HepG2 (cell line): ENCODE measurements around the gene MTHFR. TPM values are rescaled to one million over a fixed set of nuclear protein-coding genes. Genes with fewer than 3 reads are reported as not detected.

Experiments
- ATAC-seq: fragments of 200-7000 bp; cut with Tn5 transposase; 3 replicates; pipeline ENCODE4 v1.9.1; 2020; ENCODE audit warnings: mild to moderate bottlenecking, moderate library complexity
- BruUV-seq: library from RNA; stranded (reverse); fragments of 400-500 nt; replicated peaks from 2 replicates; lab custom pipeline; 2021; lab: Mats Ljungman, UMichigan
- CTCF ChIA-PET: fragments of 300-600 bp; formaldehyde crosslinking; extraction: SDS; loops from one replicate; lab custom pipeline; 2021; ENCODE audit warnings: low total read pairs, inconsistent platforms, low intra/inter-chr PET ratio; lab: Yijun Ruan, JAX
- POLR2A ChIA-PET: fragments of 350-600 bp; sonication (Branson Sonifier 250); formaldehyde crosslinking; loops from one replicate; lab custom pipeline; 2020; ENCODE audit warnings: antibody characterized with exemption, inconsistent platforms; lab: Yijun Ruan, JAX
- DNase-seq: peaks from one replicate; pipeline ENCODE4 v3.0.0-alpha.2; 2015; ENCODE audit warnings: low spot score
- FAIRE-seq: peaks from 3 replicates; lab custom pipeline; 2011; peaks lifted over from hg19 to GRCh38; lab: Jason Lieb, UNC
- H2AFZ ChIP-seq: one replicate; pipeline ENCODE4 v1.6.1; 2011; ENCODE audit warnings: low read length, inconsistent platforms
- H3K27ac ChIP-seq: fragments of 300-600 bp; 3 replicates; pipeline ENCODE4 v1.8.0; 2011; ENCODE audit warnings: mixed run types, mild to moderate bottlenecking, mixed read lengths, low read length, inconsistent platforms; ENCODE audit not compliant: insufficient read depth; ENCODE audit errors: extremely low read length
- H3K27me3 ChIP-seq, 2 experiments: fragments of 200-600 bp in 1 of 2; 2 replicates in 1 of 2; 3 replicates in 1 of 2; pipeline versions ENCODE4 v1.6.0 to v1.8.0; 2011; ENCODE audit warnings: low read length in 2 of 2, mild to moderate bottlenecking in 2 of 2, moderate library complexity in 2 of 2, inconsistent platforms in 1 of 2; ENCODE audit not compliant: insufficient read depth in 2 of 2, control insufficient read depth in 1 of 2
- H3K36me3 ChIP-seq, 2 experiments: fragments of 200-600 bp in 1 of 2; replicated peaks in 1 of 2; 2 replicates in 1 of 2; 3 replicates in 1 of 2; pipeline versions ENCODE4 v1.5.1 to v1.8.0; 2011; ENCODE audit warnings: low read length in 2 of 2, inconsistent platforms in 1 of 2; ENCODE audit not compliant: insufficient read depth in 2 of 2, control insufficient read depth in 1 of 2
- H3K4me1 ChIP-seq: 2 replicates; pipeline ENCODE4 v1.5.1; 2012; ENCODE audit warnings: low read length, inconsistent platforms; ENCODE audit not compliant: insufficient read depth
- H3K4me2 ChIP-seq: 2 replicates; pipeline ENCODE4 v1.6.0; 2011; ENCODE audit warnings: low read depth, low read length, inconsistent platforms
- H3K4me3 ChIP-seq, 3 experiments: fragments of 200-600 bp in 1 of 3; sonication (generic), shearing (Covaris generic) in 1 of 3; replicated peaks in 1 of 3; 2 replicates each; pipeline ENCODE4 v1.5.1; 2011 to 2016; ENCODE audit warnings: low read length in 3 of 3, inconsistent platforms in 2 of 3, low read depth in 2 of 3, mild to moderate bottlenecking in 2 of 3, control low read depth in 1 of 3, mixed read lengths in 1 of 3; ENCODE audit not compliant: insufficient read depth in 1 of 3
- H3K79me2 ChIP-seq: one replicate; pipeline ENCODE4 v1.6.1; 2011; ENCODE audit warnings: low read length, inconsistent platforms; ENCODE audit not compliant: insufficient read depth
- H3K9ac ChIP-seq: 2 replicates; pipeline ENCODE4 v1.6.0; 2011; ENCODE audit warnings: mild to moderate bottlenecking, low read depth, low read length, inconsistent platforms; ENCODE audit not compliant: insufficient read depth
- H3K9me3 ChIP-seq: 2 replicates; pipeline ENCODE4 v1.5.1; 2012; ENCODE audit warnings: mild to moderate bottlenecking, low read length
- H4K20me1 ChIP-seq: 2 replicates; pipeline ENCODE4 v1.6.0; 2011; ENCODE audit warnings: inconsistent platforms, mild to moderate bottlenecking, low read length, moderate library complexity; ENCODE audit not compliant: insufficient read depth
- ARHGAP35 ChIP-seq: sonication (generic); formaldehyde crosslinking; IDR thresholded peaks from 2 replicates; pipeline ENCODE4 v1.9.0; 2022; ENCODE audit warnings: mild to moderate bottlenecking, inconsistent platforms, moderate library complexity, missing genetic modification reagents, borderline replicate concordance
- CHD2 ChIP-seq: IDR thresholded peaks from 2 replicates; pipeline ENCODE4 v1.6.1; 2011; ENCODE audit warnings: low read depth, low read length, improper control_type of control experiment
- HNRNPUL1 ChIP-seq: fragments of 200-400 bp; formaldehyde crosslinking; IDR thresholded peaks from 2 replicates; pipeline ENCODE4 v1.6.1; 2017; ENCODE audit warnings: low read depth, mild to moderate bottlenecking, low read length, moderate library complexity
- IRF2 ChIP-seq: IDR thresholded peaks from 2 replicates; pipeline ENCODE4 v1.6.1; 2018; ENCODE audit warnings: missing genetic modification reagents, missing compliant biosample characterization
- MED13 ChIP-seq: sonication (generic); formaldehyde crosslinking; IDR thresholded peaks from 2 replicates; pipeline ENCODE4 v1.5.0; 2020; ENCODE audit warnings: missing genetic modification reagents
- ZC3H4 ChIP-seq: sonication (generic); formaldehyde crosslinking; IDR thresholded peaks from 2 replicates; pipeline ENCODE4 v1.4.0; 2020; ENCODE audit warnings: missing genetic modification reagents, borderline replicate concordance
- ZKSCAN1 ChIP-seq: fragments of 150-350 bp; IDR thresholded peaks from 2 replicates; pipeline ENCODE4 v1.6.1; 2014; ENCODE audit warnings: low read length
- ZNF263 ChIP-seq: sonication (generic); formaldehyde crosslinking; IDR thresholded peaks from 2 replicates; pipeline ENCODE4 v1.4.0; 2020; ENCODE audit warnings: missing genetic modification reagents
- ZNF329 ChIP-seq: sonication (generic); formaldehyde crosslinking; IDR thresholded peaks from 2 replicates; pipeline ENCODE4 v1.9.0; 2021; ENCODE audit warnings: low read depth, mild to moderate bottlenecking, missing genetic modification reagents
- ZNF468 ChIP-seq: sonication (generic); formaldehyde crosslinking; IDR thresholded peaks from 2 replicates; pipeline ENCODE4 v1.8.0; 2022; ENCODE audit warnings: mild to moderate bottlenecking, moderate library complexity, missing genetic modification reagents
- ZNF629 ChIP-seq: sonication (generic); formaldehyde crosslinking; conservative IDR thresholded peaks from 2 replicates; pipeline ENCODE4 v1.5.0; 2020; ENCODE audit warnings: missing genetic modification reagents
- WGBS: methylation state at CpG from one replicate; pipeline ENCODE4 v1.1.6; 2017; ENCODE audit warnings: low lambda C conversion rate; 5-methylcytosine and 5-hydroxymethylcytosine counted together
- in situ Hi-C: cut with HindIII; loops from 2 replicates; pipeline ENCODE4 v1.10.0; 2017; ENCODE audit warnings: low pct_unique_long_range_greater_than_20kb; ENCODE audit not compliant: extremely low pct_ligation_motif_present
- intact Hi-C: fragments of 100-400 bp; cut with micrococcal nuclease; formaldehyde crosslinking; loops from one replicate; pipeline ENCODE4 v1.10.0; 2022; ENCODE audit not compliant: unreplicated experiment
- polyA plus RNA-seq, 8 experiments: library from polyadenylated mRNA; depleted of rRNA in 3 of 8; stranded (reverse) in 7 of 8; unstranded in 1 of 8; fragments of >200 nt; fragmentation: Illumina TruSeq in 4 of 8; extraction: Trizol in 4 of 8; gene quantifications; 2 replicates each; pipeline versions ENCODE4 v1.2.1 to v1.2.3, GENCODE V29; 2011 to 2016; ENCODE audit warnings: low read depth in 4 of 8, missing spikeins in 1 of 8, mixed read lengths in 1 of 8; ENCODE audit not compliant: insufficient read depth in 1 of 8
- total RNA-seq, 5 experiments: library from RNA; depleted of rRNA; stranded (reverse); fragments of >200 nt; fragmentation: Illumina TruSeq; extraction: Trizol; gene quantifications; 2 replicates each; pipeline ENCODE4 v1.2.3, GENCODE V29; 2016; ENCODE audit warnings: low read depth in 1 of 5
- TF ChIP-seq, protein P1 (sequence below): sonication (generic); formaldehyde crosslinking; IDR thresholded peaks from 2 replicates; pipeline ENCODE4 v1.8.1; 2023; ENCODE audit warnings: mild to moderate bottlenecking, moderate library complexity, missing genetic modification reagents
- TF ChIP-seq, protein P2 (sequence below): sonication (generic); formaldehyde crosslinking; conservative IDR thresholded peaks from 2 replicates; pipeline ENCODE4 v1.8.1; 2023; ENCODE audit warnings: missing genetic modification reagents
- TF ChIP-seq, protein P3 (sequence below): sonication (generic); formaldehyde crosslinking; IDR thresholded peaks from 2 replicates; pipeline ENCODE4 v1.8.0; 2022; ENCODE audit warnings: low read depth, missing genetic modification reagents
- TF ChIP-seq, protein P4 (sequence below): sonication (generic); formaldehyde crosslinking; IDR thresholded peaks from 2 replicates; pipeline ENCODE4 v1.4.0; 2020; ENCODE audit warnings: missing genetic modification reagents

The MTHFR gene
- total and polyA plus RNA-seq, 2 of the 13 experiments (the other 11 are each of a cell fraction or from before 2014, with no cell fraction given) = 3.8 to 8.2 TPM

DNA sequence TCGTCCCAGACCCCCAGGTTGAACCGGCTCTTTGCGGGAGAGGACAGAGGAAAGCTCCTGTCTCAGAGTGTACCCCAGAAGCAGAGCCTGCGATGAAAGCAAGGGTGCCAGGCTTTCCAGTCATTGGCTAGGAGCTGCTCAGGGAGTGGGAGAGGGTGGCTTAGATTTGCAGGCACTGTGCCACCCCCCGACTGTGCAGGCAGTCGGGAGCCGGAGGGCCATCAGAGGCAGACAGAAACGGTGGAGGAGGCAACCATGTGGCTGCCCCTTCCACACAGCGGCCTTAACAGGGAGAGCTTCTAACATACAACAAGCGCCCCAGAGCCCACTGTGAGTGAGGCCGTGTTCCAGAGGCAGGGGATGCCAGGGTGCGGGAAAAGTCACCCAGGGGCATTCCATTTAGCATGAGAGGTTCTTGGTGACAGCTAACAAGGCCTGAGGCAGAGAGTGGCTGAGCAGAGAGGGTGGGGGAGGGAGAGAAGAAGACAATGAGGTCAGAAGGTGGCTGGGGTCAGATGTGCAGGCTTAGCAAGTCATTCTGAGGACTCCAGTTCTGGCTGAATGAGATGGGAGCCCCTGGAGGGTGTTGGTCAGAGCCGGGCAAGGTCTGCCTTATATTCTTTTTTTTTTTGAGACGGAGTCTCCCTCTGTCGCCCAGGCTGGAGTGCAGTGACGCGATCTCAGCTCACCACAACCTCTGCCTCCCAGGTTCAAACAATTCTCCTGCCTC lies 53.2 kb downstream of the MTHFR start:
- Histone ChIP-seq H3K4me2 (no peak overlapping the region), H3K4me3 (no peak overlapping the region), H3K9ac (no peak overlapping the region)

DNA sequence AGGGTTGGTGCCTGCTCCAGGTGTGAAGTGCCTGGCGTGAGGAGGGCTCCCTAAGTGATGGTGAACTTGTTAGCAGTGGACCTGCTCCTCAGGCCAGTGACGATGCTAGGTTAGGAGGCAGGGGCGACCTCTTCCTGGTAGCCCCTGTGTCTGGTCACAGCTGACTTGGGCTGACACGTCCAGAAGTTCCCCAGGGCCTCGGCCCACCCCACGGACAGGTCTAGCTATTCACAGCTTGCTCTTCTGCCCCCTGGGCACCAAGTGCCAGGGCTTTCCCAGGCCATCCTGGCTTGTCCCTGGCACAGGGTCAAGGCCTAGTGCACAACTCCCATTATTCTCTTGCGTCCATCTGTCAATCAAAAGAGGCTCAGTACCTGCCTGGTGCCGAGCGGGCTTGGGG lies 54.7 kb downstream of the MTHFR start:
- ATAC-seq (no peak), FAIRE-seq (no peak)
- no TSS peak for BruUV-seq
- TF ChIP-seq, protein P1, sequence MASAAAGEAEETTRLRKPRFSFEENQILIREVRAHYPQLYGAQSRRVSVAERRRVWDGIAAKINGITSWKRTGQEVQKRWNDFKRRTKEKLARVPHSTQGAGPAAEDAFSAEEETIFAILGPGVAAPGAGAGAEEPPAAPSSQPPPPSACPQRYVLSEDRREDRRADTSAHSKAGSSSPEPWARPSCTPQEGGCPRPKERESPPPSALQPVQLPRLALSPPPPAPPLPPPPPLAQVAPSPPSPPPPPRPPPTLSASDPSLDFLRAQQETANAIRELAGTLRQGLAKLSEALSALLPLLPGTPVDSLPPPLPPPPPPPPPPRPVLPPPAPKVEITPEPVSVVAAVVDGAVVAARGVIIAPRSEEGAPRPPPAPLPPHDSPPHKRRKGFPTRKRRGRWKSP (CRISPR knock-in tag) = no peak
- TF ChIP-seq, protein P2, sequence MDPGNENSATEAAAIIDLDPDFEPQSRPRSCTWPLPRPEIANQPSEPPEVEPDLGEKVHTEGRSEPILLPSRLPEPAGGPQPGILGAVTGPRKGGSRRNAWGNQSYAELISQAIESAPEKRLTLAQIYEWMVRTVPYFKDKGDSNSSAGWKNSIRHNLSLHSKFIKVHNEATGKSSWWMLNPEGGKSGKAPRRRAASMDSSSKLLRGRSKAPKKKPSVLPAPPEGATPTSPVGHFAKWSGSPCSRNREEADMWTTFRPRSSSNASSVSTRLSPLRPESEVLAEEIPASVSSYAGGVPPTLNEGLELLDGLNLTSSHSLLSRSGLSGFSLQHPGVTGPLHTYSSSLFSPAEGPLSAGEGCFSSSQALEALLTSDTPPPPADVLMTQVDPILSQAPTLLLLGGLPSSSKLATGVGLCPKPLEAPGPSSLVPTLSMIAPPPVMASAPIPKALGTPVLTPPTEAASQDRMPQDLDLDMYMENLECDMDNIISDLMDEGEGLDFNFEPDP = no peak
- TF ChIP-seq, protein P3, sequence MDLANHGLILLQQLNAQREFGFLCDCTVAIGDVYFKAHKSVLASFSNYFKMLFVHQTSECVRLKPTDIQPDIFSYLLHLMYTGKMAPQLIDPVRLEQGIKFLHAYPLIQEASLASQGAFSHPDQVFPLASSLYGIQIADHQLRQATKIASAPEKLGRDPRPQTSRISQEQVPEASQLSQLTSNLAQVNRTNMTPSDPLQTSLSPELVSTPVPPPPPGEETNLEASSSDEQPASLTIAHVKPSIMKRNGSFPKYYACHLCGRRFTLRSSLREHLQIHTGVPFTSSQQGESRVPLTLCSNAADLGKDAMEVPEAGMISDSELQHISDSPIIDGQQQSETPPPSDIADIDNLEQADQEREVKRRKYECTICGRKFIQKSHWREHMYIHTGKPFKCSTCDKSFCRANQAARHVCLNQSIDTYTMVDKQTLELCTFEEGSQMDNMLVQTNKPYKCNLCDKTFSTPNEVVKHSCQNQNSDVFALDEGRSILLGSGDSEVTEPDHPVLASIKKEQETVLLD (CRISPR knock-in tag) = no peak
- TF ChIP-seq ZNF468 (CRISPR knock-in tag) = no peak
- TF ChIP-seq ZNF629 = no peak
- TF ChIP-seq ARHGAP35 (CRISPR knock-in tag) = no peak
- no peak for TF ChIP-seq ZC3H4
- TF ChIP-seq MED13 (CRISPR knock-in tag) = no peak
- TF ChIP-seq ZKSCAN1 = no peak

More for the DNA sequence above, 53.2 kb downstream of the MTHFR start:
- Histone ChIP-seq H3K36me3 (peaks cover 0 to 4% of the 10 kb centered on the region in 2 experiments; a peak in 1 of 5 replicates), H3K9me3 (no peaks in the 10 kb centered on the region), H3K27ac (no peak overlapping the region), H3K4me1 (peaks cover 10% of the 10 kb centered on the region; the same call in 1 of the 2 replicates), H3K79me2 (no peaks in the 10 kb centered on the region), H3K27me3 (no peaks in the 10 kb centered on the region), H2AFZ (no peak overlapping the region)
- no peak for FAIRE-seq
- POLR2A ChIA-PET = no interaction called here
- intact Hi-C loops = no loop called here
- in situ Hi-C loops = loop anchor here (10.0 kb wide), 1 partner anchor 58 kb away; the partner anchor contains the start of gene DRAXIN
- WGBS = 53% methylated on average over 13 of the region's 17 CpGs
- BruUV-seq = no TSS peak
- TF ChIP-seq ZNF329 (CRISPR knock-in tag) = no peak
- TF ChIP-seq, protein P4, sequence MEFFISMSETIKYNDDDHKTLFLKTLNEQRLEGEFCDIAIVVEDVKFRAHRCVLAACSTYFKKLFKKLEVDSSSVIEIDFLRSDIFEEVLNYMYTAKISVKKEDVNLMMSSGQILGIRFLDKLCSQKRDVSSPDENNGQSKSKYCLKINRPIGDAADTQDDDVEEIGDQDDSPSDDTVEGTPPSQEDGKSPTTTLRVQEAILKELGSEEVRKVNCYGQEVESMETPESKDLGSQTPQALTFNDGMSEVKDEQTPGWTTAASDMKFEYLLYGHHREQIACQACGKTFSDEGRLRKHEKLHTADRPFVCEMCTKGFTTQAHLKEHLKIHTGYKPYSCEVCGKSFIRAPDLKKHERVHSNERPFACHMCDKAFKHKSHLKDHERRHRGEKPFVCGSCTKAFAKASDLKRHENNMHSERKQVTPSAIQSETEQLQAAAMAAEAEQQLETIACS = no peak
- TF ChIP-seq CHD2 = no peak
- no peak for TF ChIP-seq HNRNPUL1
- no peak for TF ChIP-seq IRF2 (CRISPR knock-in tag)
- TF ChIP-seq ZNF263 = no peak
- TF ChIP-seq, all 625 proteins: peak for 0
- H4K20me1 ChIP-seq = no peaks in the 10 kb centered on the region
- DNase-seq (no peak), ATAC-seq (no peak)
- CTCF ChIA-PET = no interaction called here

More for the DNA sequence above, 54.7 kb downstream of the MTHFR start:
- Histone ChIP-seq H3K4me3 (no peak overlapping the region), H3K27ac (no peak overlapping the region), H4K20me1 (no peaks in the 10 kb centered on the region), H3K79me2 (no peaks in the 10 kb centered on the region), H3K9me3 (no peaks in the 10 kb centered on the region), H3K27me3 (no peaks in the 10 kb centered on the region), H3K4me1 (peaks cover 10% of the 10 kb centered on the region; the same call in 1 of the 2 replicates), H3K36me3 (peaks cover 1 to 4% of the 10 kb centered on the region in 2 experiments; a peak in 2 of 5 replicates), H3K4me2 (no peak overlapping the region), H3K9ac (no peak overlapping the region), H2AFZ (no peak overlapping the region)
- CTCF ChIA-PET = no interaction called here
- POLR2A ChIA-PET = no interaction called here
- WGBS = 84% methylated on average over 6 of the region's 9 CpGs
- in situ Hi-C loops (loop anchor here (10.0 kb wide), 1 partner anchor 56 kb away; the partner anchor contains the start of gene DRAXIN), intact Hi-C loops (no loop called here)
- no peak for DNase-seq
